Pons (tissue), 1 donor: ENCODE results near the gene NFE2L1.
"Not testable (repeated sequence)": the region's sequence is repeated elsewhere in the genome, so short reads cannot be mapped to it uniquely, and the experiment has no call there.

Source experiments
- DNase-seq: peaks from one replicate; pipeline ENCODE4 v3.0.0-alpha.2; 2016; ENCODE audit warnings: low spot score

The NFE2L1 gene

GRCh38 chr17:48047741-48048383, at the start of gene NFE2L1:
NFE2L1 (plus strand) TSS chr17:48048359; CDS start chr17:48051119, 2,760 bp downstream.
- DNase-seq, result peak; percentile 100

- no peak for DNase-seq
These were observed 48.6 kb upstream of the NFE2L1 start for GRCh38 chr17:47999582-47999981.

- DNase-seq, result peak; percentile 55
These were observed 47.0 kb upstream of the NFE2L1 start for GRCh38 chr17:48001197-48001596.

- DNase-seq, result not testable (repeated sequence)
These were observed 46.5 kb upstream of the NFE2L1 start for GRCh38 chr17:48001657-48002056.

GRCh38 chr17:48002266-48002915, 45.8 kb upstream of the NFE2L1 start:
- DNase-seq, result peak; percentile 56

- DNase-seq, result no peak
These were observed 45.2 kb upstream of the NFE2L1 start for GRCh38 chr17:48002916-48003416.

GRCh38 chr17:48003417-48004151, 44.6 kb upstream of the NFE2L1 start:
- no peak for DNase-seq

GRCh38 chr17:48004983-48005382, 43.2 kb upstream of the NFE2L1 start:
- no peak for DNase-seq

- no peak for DNase-seq
These were observed 41.0 kb upstream of the NFE2L1 start for GRCh38 chr17:48006936-48007709.

GRCh38 chr17:48010193-48010592, 38.0 kb upstream of the NFE2L1 start:
- no peak for DNase-seq

GRCh38 chr17:48011405-48012150, 36.6 kb upstream of the NFE2L1 start:
- no peak for DNase-seq

GRCh38 chr17:48012151-48012520, 36.0 kb upstream of the NFE2L1 start:
- DNase-seq, result no peak

GRCh38 chr17:48012654-48013053, 35.5 kb upstream of the NFE2L1 start:
- DNase-seq, result no peak

GRCh38 chr17:48013876-48014594, 34.1 kb upstream of the NFE2L1 start:
- DNase-seq, result no peak

- no peak for DNase-seq
These were observed 33.5 kb upstream of the NFE2L1 start for GRCh38 chr17:48014595-48015111.

GRCh38 chr17:48016112-48016511, 32.0 kb upstream of the NFE2L1 start:
- DNase-seq, result no peak

GRCh38 chr17:48017817-48018158, 30.4 kb upstream of the NFE2L1 start:
- DNase-seq, result not testable (repeated sequence)

- no peak for DNase-seq
These were observed 26.2 kb upstream of the NFE2L1 start for GRCh38 chr17:48021934-48022333.

GRCh38 chr17:48022901-48023300, 25.3 kb upstream of the NFE2L1 start:
- no peak for DNase-seq

- DNase-seq, result peak; percentile 82
These were observed 24.6 kb upstream of the NFE2L1 start for GRCh38 chr17:48023400-48024148.
